GM19099 (cell line): ENCODE results near the gene LCA5.
A peak's percentile ranks its signal among the peaks of the same experiment; 100 is the strongest.

Source experiments
- POLR2A ChIP-seq: IDR thresholded peaks from 3 replicates; pipeline ENCODE4 v1.6.1; 2011; ENCODE audit warnings: low read depth; ENCODE audit not compliant: insufficient read length; ENCODE audit errors: extremely low read depth

The LCA5 gene

GRCh38 chr6:79536954-79537747 is at the start of gene LCA5:
Gene LCA5, minus strand, starts transcription at chr6:79537430. Its CDS starts 18,536 bp downstream, at chr6:79518894.
- peak; percentile 60 for TF ChIP-seq POLR2A

GRCh38 chr6:79586548-79586947 is 49.3 kb upstream of the LCA5 start:
- no peak for TF ChIP-seq POLR2A

GRCh38 chr6:79584332-79584731 is 47.1 kb upstream of the LCA5 start:
- TF ChIP-seq POLR2A: no peak

DNA sequence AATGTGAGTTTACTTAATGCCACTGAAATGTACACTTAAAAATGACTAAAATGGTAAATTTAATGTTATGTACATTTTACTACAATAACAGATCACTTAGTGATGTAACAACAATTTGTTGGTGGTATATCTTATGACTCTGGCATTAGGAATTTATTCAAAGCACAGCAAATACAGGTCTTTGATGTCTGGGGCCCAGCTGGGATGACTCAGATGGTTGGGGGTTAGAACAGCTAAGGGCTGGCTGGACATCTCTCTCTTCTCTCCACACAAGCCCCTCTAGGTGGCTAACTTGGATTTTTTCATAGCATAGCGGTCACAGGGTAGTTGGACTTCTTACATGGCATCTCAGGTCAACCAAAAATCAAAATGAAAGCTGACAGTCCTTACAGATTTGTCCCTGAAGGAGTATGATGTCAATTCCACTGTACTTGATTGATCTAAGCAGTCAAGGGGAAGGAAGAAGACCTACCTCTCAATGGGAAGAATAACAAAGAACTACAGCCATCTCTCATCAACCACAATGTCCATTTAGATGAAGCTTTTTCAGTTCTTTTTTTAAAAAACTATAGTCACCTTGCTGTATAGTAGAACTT is 37.5 kb upstream of the LCA5 start:
- no peak for TF ChIP-seq POLR2A

DNA sequence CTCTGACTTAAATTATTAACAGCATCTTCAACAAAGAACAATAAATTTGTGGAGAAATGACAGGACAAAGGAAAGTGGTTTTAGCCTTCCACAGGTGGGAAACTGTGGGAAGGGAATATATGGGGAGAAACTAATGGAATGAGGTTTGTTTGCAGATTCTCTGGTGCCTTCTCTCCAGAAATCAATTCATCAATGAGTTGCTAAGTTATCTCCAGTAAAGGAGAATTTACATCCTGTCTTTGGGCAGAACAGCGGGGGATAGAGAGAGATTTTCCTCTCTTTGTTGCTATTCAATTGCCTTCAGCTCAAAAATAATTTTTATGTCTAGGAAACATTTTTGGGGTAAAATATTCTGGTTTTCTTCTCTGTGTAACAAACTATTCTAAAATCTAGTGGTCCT is 36.9 kb upstream of the LCA5 start:
- no peak for TF ChIP-seq POLR2A

GRCh38 chr6:79571030-79571367 is 33.8 kb upstream of the LCA5 start:
- no peak for TF ChIP-seq POLR2A

DNA sequence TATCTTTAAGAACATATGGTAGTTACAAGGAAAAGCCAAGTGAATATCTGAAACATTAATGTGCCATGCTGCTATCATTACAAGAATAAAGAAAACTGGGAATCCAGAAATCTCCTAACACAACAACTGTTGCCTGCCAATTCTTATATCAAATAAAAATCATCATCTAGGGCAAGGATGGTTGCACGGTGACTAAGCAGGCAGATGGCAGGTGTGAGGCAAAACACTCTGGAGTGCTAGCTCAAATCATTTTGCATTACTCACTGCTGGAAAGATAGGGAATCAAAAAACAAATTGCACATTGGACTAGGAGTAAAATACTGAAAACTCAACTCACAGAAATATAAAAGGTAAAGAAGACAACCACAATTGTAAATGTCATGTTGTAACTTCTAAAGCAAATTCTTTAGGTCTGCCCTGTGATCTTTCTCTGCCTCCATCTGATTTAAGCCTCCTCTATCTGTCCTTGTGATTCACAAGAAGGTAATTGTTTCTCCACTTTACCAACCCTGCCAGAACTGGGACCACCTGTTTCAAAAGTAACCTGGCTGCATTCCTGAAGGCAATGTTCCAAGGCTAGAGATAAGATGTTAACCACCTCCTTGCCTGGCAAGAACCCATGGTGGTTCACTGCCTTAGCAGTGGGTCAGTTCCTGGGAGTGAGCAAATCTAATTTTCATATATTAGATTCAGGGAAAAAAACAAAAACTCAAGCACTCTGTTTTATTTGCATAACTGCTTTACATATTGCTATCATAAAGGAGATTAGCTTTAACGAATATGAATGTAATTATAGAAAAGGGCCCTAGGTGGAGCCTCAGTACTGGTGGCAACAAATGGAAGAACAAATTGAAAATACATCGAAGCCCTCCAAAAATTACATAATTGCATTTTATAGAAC is 33.1 kb upstream of the LCA5 start:
- TF ChIP-seq POLR2A: no peak

- TF ChIP-seq POLR2A: no peak
These were observed 31.8 kb upstream of the LCA5 start for GRCh38 chr6:79568996-79569395.

GRCh38 chr6:79564636-79565035 is 27.4 kb upstream of the LCA5 start:
- no peak for TF ChIP-seq POLR2A

GRCh38 chr6:79559706-79560105 is 22.5 kb upstream of the LCA5 start:
- TF ChIP-seq POLR2A: no peak

GRCh38 chr6:79557673-79558467 is 20.6 kb upstream of the LCA5 start:
- no peak for TF ChIP-seq POLR2A

DNA sequence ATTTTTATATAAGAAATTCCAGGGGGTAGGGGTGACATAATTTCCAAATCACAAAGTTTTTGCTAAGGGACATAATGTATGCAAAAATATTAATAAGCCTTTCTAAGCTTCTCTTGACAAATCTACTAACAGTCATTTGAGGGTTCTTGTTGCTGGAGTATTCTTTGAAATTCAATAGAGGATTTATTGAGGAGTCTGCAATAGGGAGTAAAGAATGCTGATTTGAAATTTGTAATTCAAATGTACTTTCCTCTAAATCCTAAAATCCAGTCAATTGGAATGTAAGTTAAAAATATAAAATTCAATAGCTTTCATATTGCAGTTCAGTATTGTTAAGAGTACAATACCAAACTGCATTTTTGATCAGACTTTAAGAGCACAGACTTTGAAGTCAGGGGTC is 17.1 kb upstream of the LCA5 start:
- no peak for TF ChIP-seq POLR2A

- TF ChIP-seq POLR2A: no peak
These were observed 14.2 kb upstream of the LCA5 start for GRCh38 chr6:79551401-79551800.

DNA sequence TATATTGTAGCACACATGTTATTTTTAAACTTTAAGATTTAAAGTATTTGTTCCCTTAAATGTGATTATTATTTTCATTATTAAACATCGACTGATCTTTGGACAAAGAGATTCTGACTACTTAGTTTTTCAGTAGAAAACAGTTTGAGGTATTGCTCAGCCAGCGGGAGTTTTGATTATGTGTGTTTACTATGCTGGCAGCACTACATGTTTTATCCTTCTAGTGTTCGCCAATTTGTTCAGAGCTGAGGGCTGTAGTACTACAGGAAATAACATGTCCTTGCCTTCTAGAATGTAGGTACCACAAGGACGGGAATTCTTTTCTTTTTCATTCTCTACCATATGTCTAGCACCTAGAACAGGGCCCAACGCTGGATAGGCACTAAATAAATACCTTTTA is 11.1 kb upstream of the LCA5 start:
- no peak for TF ChIP-seq POLR2A

DNA sequence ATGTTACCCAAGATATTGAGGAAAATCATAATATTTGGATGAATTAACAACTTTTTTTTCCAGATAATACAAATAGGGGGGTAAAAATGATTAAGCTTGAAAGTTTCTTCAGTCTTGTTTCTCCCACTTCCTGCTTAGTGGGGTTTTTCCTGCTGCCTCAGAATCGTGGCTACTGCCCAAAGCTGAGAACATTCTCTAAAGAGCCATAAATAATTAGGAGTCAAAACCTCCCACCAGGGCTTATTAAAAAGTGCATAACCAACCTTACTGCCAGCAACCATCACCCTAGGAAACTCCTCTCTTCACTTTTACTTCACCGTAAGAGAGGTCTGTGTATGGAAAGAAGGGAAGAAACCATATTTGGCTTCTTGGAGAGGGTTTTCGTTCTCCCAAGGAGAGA is 9.0 kb upstream of the LCA5 start:
- no peak for TF ChIP-seq POLR2A
